ENCODE data around the gene WDR37. TPM values are rescaled to one million over a fixed set of nuclear protein-coding genes. Genes with fewer than 3 reads are reported as not detected.

The WDR37 gene
- total and polyA plus RNA-seq, 12 donors, result 15.8 to 32.7 (median 23.3) TPM

DNA sequence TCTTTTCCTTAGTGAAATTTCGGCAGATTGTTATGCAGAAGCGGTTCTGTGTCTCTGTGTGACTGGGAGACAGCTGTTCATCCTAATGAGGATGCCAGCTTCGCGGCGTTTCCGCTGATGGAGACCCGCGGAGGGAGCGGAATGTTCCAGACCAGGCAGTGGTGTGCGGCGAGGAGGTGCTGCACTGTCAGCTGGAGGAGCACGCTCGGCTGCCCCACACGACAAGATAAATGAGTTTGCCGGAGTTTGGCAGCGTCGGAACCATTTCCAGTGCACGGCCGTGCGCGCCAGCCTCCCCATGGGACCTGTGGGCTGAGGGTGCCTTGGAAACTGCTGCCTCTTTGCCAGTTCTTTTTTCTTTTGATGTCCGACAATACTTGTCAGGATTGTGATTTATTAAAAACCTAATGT lies 64.6 kb downstream of the WDR37 start:
- Histone ChIP-seq H3K27me3 (no peaks in the 10 kb centered on the region), H3K27ac (no peak overlapping the region), H3K4me1 (replicated peaks in 1 of 2) (peaks cover 0 to 12% of the 10 kb centered on the region in 2 donors), H3K36me3 (replicated peaks in 1 of 2) (peaks cover 0 to 64% of the 10 kb centered on the region in 2 donors), H3K9me3 (replicated peaks in 1 of 3) (no peaks in the 10 kb centered on the region), H3K4me3 (no peak overlapping the region)
- DNase-seq, result peak in 2 of 7 donors; percentile 12 to 55
- TF ChIP-seq POLR2A (IDR thresholded peaks at IDR 0.05), result no peak
- TF ChIP-seq, protein P1, sequence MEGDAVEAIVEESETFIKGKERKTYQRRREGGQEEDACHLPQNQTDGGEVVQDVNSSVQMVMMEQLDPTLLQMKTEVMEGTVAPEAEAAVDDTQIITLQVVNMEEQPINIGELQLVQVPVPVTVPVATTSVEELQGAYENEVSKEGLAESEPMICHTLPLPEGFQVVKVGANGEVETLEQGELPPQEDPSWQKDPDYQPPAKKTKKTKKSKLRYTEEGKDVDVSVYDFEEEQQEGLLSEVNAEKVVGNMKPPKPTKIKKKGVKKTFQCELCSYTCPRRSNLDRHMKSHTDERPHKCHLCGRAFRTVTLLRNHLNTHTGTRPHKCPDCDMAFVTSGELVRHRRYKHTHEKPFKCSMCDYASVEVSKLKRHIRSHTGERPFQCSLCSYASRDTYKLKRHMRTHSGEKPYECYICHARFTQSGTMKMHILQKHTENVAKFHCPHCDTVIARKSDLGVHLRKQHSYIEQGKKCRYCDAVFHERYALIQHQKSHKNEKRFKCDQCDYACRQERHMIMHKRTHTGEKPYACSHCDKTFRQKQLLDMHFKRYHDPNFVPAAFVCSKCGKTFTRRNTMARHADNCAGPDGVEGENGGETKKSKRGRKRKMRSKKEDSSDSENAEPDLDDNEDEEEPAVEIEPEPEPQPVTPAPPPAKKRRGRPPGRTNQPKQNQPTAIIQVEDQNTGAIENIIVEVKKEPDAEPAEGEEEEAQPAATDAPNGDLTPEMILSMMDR (IDR thresholded peaks at IDR 0.05), result no peak
- intact Hi-C loops (cut with DNase I), result no loop called here
- WGBS, 4 donors, result 81 to 87% (median 85%) methylated on average over 22 of the region's 22 CpGs

DNA sequence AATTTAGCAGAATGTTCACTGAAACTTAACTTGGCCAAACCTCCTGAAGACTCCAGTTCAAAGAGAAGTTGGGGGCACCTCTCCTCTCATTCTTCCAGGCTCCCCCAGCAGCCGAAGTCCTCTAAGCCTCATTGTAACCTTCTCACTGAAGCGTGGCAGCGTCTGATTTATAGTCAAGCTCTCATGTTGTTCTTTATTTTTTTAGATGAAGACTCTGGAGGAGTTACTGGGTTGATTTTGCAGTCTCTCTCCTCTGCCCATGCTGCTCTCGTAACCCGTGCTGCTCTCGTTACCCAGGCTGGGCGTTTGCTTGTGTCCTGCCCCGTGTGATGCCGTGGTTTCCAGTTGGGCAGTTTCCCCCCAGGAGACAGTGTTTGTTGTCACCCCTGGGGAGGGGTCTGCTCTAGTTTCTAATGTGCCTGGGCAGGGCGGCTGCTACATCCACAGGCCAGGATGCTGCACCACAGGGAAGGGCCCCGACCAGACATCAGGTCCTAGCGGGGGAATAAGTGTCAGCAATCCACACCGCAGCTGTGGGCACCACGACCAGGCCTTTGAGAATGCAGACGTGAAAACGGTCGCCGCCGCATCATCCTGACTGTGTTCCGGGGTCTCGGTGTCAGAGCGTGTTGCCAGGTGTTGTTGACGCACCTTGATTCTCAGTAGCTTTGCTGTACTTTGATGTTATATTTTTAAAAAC lies 65.2 kb downstream of the WDR37 start:
- Histone ChIP-seq H3K36me3 (replicated peaks in 1 of 2) (peaks cover 0 to 64% of the 10 kb centered on the region in 2 donors), H3K4me1 (replicated peaks in 1 of 2) (peaks cover 0 to 12% of the 10 kb centered on the region in 2 donors), H3K4me3 (no peak overlapping the region), H3K27ac (no peak overlapping the region), H3K27me3 (no peaks in the 10 kb centered on the region), H3K9me3 (replicated peaks in 1 of 3) (no peaks in the 10 kb centered on the region)
- intact Hi-C loops (cut with DNase I), result no loop called here
- DNase-seq, result peak in 2 of 7 donors; percentile 12 to 51
- WGBS, 4 donors, result 92 to 95% (median 94%) methylated on average over 22 to 23 of the region's 23 CpGs
- TF ChIP-seq, protein P1 (IDR thresholded peaks at IDR 0.05), result no peak
- TF ChIP-seq POLR2A (IDR thresholded peaks at IDR 0.05), result no peak

DNA sequence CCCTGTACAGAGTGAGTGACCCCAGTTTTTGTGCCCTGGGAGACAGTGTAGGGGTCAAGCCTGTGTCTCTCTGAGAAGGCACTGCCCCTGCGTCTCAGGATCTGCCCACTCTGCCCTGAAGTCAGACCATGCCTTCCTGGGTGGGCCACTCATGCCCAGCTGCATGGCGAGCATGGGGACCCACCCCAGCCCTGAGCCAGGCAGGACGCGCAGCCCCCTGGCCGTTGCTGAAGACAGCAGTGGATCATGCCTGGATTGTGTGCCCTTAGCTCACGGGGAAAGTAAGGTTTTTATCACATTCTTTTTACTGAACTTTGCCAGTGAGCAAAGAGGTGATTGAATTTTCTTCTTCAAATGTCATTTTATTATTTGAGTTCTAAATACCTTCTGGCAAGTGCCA lies 66.2 kb downstream of the WDR37 start:
- Histone ChIP-seq H3K9me3 (replicated peaks in 1 of 3) (no peaks in the 10 kb centered on the region), H3K4me3 (no peak overlapping the region), H3K27ac (no peak overlapping the region), H3K27me3 (no peaks in the 10 kb centered on the region), H3K4me1 (replicated peaks in 1 of 2) (peaks cover 0 to 12% of the 10 kb centered on the region in 2 donors), H3K36me3 (replicated peaks in 1 of 2) (peaks cover 0 to 58% of the 10 kb centered on the region in 2 donors)
- intact Hi-C loops (cut with DNase I), result no loop called here
- DNase-seq, result peak in 1 of 7 donors; percentile 49
- TF ChIP-seq, protein P1 (IDR thresholded peaks at IDR 0.05), result no peak
- TF ChIP-seq POLR2A (IDR thresholded peaks at IDR 0.05), result no peak
- WGBS, 4 donors, result 78 to 88% (median 80%) methylated on average over 4 to 6 of the region's 6 CpGs

DNA sequence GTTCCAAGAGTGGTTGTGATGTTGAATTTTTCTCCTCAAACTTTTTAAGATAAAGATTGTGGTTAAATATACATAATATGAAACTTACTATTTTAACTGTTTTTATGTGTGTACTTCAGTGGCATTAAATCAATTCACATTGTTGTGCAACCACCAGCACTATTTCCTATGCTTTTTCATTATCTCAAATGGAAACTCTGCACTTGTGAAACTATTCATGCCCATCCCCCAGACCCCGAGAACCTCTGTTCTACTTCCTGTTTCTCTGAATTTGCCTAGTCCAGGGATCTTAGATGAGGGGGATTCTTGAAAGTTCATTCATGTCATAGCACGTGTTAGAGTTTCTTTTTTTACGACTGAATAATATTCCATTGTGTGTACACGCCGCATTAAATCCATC lies 67.0 kb downstream of the WDR37 start:
- TF ChIP-seq, protein P1 (IDR thresholded peaks at IDR 0.05), result no peak
- no peak for TF ChIP-seq POLR2A (IDR thresholded peaks at IDR 0.05)
- H3K9me3 ChIP-seq (replicated peaks in 1 of 3), result no peaks in the 10 kb centered on the region
- no peaks in the 10 kb centered on the region for H3K27me3 ChIP-seq
- 88 to 94% (median 89%) methylated on average over 5 of the region's 5 CpGs for WGBS, 4 donors
- peaks cover 0 to 54% of the 10 kb centered on the region in 2 donors for H3K36me3 ChIP-seq (replicated peaks in 1 of 2)
- intact Hi-C loops (cut with DNase I), result no loop called here
- peak in 1 of 7 donors; percentile 38 for DNase-seq
- no peak overlapping the region for H3K27ac ChIP-seq
- H3K4me3 ChIP-seq, result no peak overlapping the region
- peaks cover 0 to 12% of the 10 kb centered on the region in 2 donors for H3K4me1 ChIP-seq (replicated peaks in 1 of 2)
